Right lobe of liver (tissue), 6 donors: ENCODE measurements around the gene RPUSD1. TPM values are rescaled to one million over a fixed set of nuclear protein-coding genes. Genes with fewer than 3 reads are reported as not detected.

Source experiments
- ATAC-seq, 4 donors: fragments of 200-7000 bp; cut with Tn5 transposase; one replicate each; pipeline ENCODE4 v1.9.1; 2020; ENCODE audit warnings: mild to moderate bottlenecking in 4 of 4, moderate library complexity in 4 of 4
- DNase-seq, 3 donors: peaks; one replicate each; pipeline ENCODE4 v3.0.0-alpha.2; 2020
- H3K27ac ChIP-seq, 3 donors: fragments of 200-600 bp; one replicate each; pipeline ENCODE4 v1.8.0; 2022
- H3K27me3 ChIP-seq, 2 donors: fragments of 200-600 bp; one replicate each; pipeline ENCODE4 v1.8.0; 2022
- H3K36me3 ChIP-seq, 4 donors: fragments of 200-600 bp; sonication (generic) in 1 of 4; one replicate each; pipeline versions ENCODE4 v1.5.1 to v1.8.0; 2017 to 2022; ENCODE audit warnings: control low read depth in 1 of 4
- H3K4me1 ChIP-seq, 4 donors: fragments of 200-600 bp; sonication (generic) in 1 of 4; one replicate each; pipeline versions ENCODE4 v1.5.1 to v1.8.0; 2017 to 2022; ENCODE audit warnings: control low read depth in 1 of 4
- H3K4me3 ChIP-seq, 3 donors: fragments of 200-600 bp; one replicate each; pipeline ENCODE4 v1.8.0; 2022
- H3K9me3 ChIP-seq, 4 donors: fragments of 200-600 bp; sonication (generic) in 1 of 4; one replicate each; pipeline versions ENCODE4 v1.5.1 to v1.8.0; 2017 to 2022; ENCODE audit warnings: control low read depth in 1 of 4
- CTCF ChIP-seq, 4 donors: fragments of 200-600 bp in 3 of 4; fragments of 450-650 bp in 1 of 4; IDR thresholded peaks; one replicate each; pipeline versions ENCODE4 v1.5.1 to v1.8.0; 2016 to 2022; ENCODE audit warnings: antibody characterized with exemption in 4 of 4, mild to moderate bottlenecking in 2 of 4
- POLR2A ChIP-seq: fragments of 450-650 bp; IDR thresholded peaks from one replicate; pipeline ENCODE4 v1.6.1; 2017; ENCODE audit warnings: antibody characterized with exemption, mild to moderate bottlenecking
- WGBS: methylation state at CpG from one replicate; pipeline ENCODE4 v1.1.6; 2018; ENCODE audit warnings: low coverage, low lambda C conversion rate; ENCODE audit not compliant: insufficient coverage; ENCODE audit errors: missing lambda C conversion rate; 5-methylcytosine and 5-hydroxymethylcytosine counted together
- intact Hi-C, 2 donors: fragments of 100-400 bp; cut with DNase I; formaldehyde crosslinking; loops; one replicate each; pipeline versions ENCODE4 v1.11.2 to v1.14.1; 2022
- total RNA-seq, 6 experiments: library from RNA; depleted of rRNA in 2 of 6; stranded (reverse); fragments of >200 nt in 2 of 6; fragmentation: NEBNext Ultra II Directional in 3 of 6; extraction: Animal tissue kit (Norgen Biotek cat#: 25700) in 3 of 6; gene quantifications; one replicate each; pipeline versions ENCODE4 v1.1.0 to v1.2.4, GENCODE V29; 2016 to 2023
- donor health status: DM: no; HTN: yes; CAD: no.
- donor health status: DM: no; HTN: no; CAD: no.
- donor health status: DM: no; HTN: no; CAD: no.
- donor health status: DM: no; HTN: yes; CAD: no.
- donor health status: DM: no; HTN: yes; CAD: no.

Gene RPUSD1
- total RNA-seq, 6 experiments from 2014 or later: 5.1 to 16.2 (median 6.6) TPM

- H3K4me3 ChIP-seq: no peak overlapping the region
- no peak overlapping the region for H3K27ac ChIP-seq
- no peaks in the 10 kb centered on the region for H3K36me3 ChIP-seq
- H3K4me1 ChIP-seq: peaks cover 0 to 5% (median 0%) of the 10 kb centered on the region in 4 donors
- TF ChIP-seq CTCF (IDR thresholded peaks at IDR 0.05) (no peak), POLR2A (no peak)
- DNase-seq (no peak), ATAC-seq (no peak)
- 56% methylated on average over 15 of the region's 33 CpGs for WGBS
- no peaks in the 10 kb centered on the region for H3K9me3 ChIP-seq
- no peaks in the 10 kb centered on the region for H3K27me3 ChIP-seq
- intact Hi-C loops: no loop called here
Measured at GRCh38 chr16:804193-805048, 16.2 kb upstream of the RPUSD1 start.

GRCh38 chr16:803754-804080, 15.5 kb upstream of the RPUSD1 start:
- DNase-seq (no peak), ATAC-seq (no peak)
- peaks cover 0 to 5% (median 0%) of the 10 kb centered on the region in 4 donors for H3K4me1 ChIP-seq
- intact Hi-C loops: no loop called here
- H3K9me3 ChIP-seq: no peaks in the 10 kb centered on the region
- no peak overlapping the region for H3K4me3 ChIP-seq
- no peaks in the 10 kb centered on the region for H3K36me3 ChIP-seq
- TF ChIP-seq CTCF (IDR thresholded peaks at IDR 0.05) (no peak), POLR2A (no peak)
- H3K27ac ChIP-seq: no peak overlapping the region
- no peaks in the 10 kb centered on the region for H3K27me3 ChIP-seq
- 39% methylated on average over 8 of the region's 8 CpGs for WGBS

GRCh38 chr16:802914-803753, 15.0 kb upstream of the RPUSD1 start:
- Histone ChIP-seq H3K36me3 (no peaks in the 10 kb centered on the region), H3K9me3 (no peaks in the 10 kb centered on the region), H3K27me3 (no peaks in the 10 kb centered on the region), H3K4me3 (no peak overlapping the region), H3K4me1 (peaks cover 0 to 3% (median 0%) of the 10 kb centered on the region in 4 donors), H3K27ac (no peak overlapping the region)
- intact Hi-C loops: no loop called here
- TF ChIP-seq POLR2A: no peak
- TF ChIP-seq CTCF (IDR thresholded peaks at IDR 0.05): no peak
- ATAC-seq: no peak
- no peak for DNase-seq
- 50% methylated on average over 3 of the region's 33 CpGs for WGBS

GRCh38 chr16:802461-802860, 14.3 kb upstream of the RPUSD1 start:
- TF ChIP-seq POLR2A (no peak), CTCF (IDR thresholded peaks at IDR 0.05) (no peak)
- Histone ChIP-seq H3K9me3 (no peaks in the 10 kb centered on the region), H3K4me3 (no peak overlapping the region), H3K4me1 (no peaks in the 10 kb centered on the region), H3K36me3 (no peaks in the 10 kb centered on the region), H3K27ac (no peak overlapping the region), H3K27me3 (no peaks in the 10 kb centered on the region)
- intact Hi-C loops: no loop called here
- DNase-seq (no peak), ATAC-seq (no peak)
- 25% methylated on average over 1 of the region's 7 CpGs for WGBS
